GM12874 (cell line): ENCODE data around the gene NVL.

ENCODE experiments used
- TF ChIP-seq, protein P1 (sequence below): IDR thresholded peaks from 2 replicates; pipeline ENCODE4 v1.5.1; 2011; ENCODE audit warnings: low read depth, mild to moderate bottlenecking, control low read depth, low read length, moderate library complexity; ENCODE audit not compliant: insufficient read depth

The NVL gene

GRCh38 chr1:224199679-224200078, 130.3 kb downstream of the NVL start:
- TF ChIP-seq, protein P1, sequence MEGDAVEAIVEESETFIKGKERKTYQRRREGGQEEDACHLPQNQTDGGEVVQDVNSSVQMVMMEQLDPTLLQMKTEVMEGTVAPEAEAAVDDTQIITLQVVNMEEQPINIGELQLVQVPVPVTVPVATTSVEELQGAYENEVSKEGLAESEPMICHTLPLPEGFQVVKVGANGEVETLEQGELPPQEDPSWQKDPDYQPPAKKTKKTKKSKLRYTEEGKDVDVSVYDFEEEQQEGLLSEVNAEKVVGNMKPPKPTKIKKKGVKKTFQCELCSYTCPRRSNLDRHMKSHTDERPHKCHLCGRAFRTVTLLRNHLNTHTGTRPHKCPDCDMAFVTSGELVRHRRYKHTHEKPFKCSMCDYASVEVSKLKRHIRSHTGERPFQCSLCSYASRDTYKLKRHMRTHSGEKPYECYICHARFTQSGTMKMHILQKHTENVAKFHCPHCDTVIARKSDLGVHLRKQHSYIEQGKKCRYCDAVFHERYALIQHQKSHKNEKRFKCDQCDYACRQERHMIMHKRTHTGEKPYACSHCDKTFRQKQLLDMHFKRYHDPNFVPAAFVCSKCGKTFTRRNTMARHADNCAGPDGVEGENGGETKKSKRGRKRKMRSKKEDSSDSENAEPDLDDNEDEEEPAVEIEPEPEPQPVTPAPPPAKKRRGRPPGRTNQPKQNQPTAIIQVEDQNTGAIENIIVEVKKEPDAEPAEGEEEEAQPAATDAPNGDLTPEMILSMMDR, result no peak

GRCh38 chr1:224198572-224198971, 131.4 kb downstream of the NVL start:
- TF ChIP-seq, protein P1, result no peak

DNA sequence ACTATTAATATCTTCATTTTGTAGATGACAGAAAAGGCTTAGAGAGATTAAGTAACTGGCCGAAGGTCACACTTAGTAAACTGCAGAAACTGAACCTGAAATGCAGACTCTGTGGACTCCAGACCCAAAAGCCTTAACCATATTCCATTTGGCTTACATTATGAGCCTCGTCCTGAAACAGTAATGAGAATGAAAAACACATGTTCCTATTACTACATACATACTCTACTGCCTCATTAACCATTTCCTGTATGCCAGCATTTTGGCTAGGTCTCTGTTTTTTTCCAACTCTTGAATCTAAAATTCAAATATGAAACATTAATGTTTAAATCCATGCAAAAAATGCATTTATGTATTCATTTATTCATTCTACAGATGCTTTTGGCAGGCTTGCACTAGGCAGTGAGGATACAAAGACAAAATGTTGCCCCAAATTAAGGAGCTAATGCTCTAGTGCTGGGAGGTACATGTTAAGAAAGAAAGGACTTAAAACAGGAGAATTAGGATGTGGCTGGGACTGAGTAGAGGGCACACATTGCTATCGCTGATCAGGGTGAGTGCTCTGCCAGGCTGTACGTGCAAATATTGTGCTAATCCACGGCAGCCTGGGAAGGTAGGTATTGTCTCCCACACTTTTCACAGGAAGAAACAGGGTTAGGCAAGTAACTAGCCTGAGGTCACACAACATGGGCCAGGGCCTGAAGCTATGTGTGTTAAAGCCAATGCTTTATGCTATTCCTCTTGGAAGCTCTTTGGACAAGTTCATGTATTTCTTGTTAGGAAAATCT, 133.0 kb downstream of the NVL start:
- TF ChIP-seq, protein P1, result no peak

- TF ChIP-seq, protein P1, result no peak
Observed at GRCh38 chr1:224193319-224193966, 136.5 kb downstream of the NVL start.

DNA sequence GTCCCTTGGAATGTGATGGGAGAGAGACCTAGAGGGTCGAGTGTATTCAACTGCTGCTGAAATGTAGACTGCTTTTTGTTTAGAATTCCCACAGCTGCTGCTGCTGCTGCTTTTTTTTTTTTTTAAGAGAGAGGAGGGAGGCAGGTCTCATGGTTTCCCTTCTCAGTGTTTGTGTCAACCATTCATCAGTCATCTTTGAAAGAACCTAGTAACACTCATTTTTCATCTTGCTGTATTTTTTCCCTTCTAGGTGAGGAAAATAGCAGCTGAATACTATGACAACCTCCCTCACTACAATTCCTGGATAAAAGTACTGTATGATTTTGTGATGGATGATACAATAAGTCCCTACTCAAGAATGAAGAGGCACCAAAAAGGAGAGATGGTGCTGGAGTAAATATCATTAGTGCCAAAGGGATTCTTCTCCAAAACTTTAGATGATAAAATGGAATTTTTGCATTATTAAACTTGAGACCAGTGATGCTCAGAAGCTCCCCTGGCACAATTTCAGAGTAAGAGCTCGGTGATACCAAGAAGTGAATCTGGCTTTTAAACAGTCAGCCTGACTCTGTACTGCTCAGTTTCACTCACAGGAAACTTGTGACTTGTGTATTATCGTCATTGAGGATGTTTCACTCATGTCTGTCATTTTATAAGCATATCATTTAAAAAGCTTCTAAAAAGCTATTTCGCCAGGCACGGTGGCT, 137.7 kb downstream of the NVL start:
- TF ChIP-seq, protein P1, result no peak

GRCh38 chr1:224189561-224189960, 140.4 kb downstream of the NVL start:
- TF ChIP-seq, protein P1, result no peak

- TF ChIP-seq, protein P1, result no peak
Observed at GRCh38 chr1:224188286-224188685, 141.7 kb downstream of the NVL start.
